ENCODE data around the gene SHC2.

GRCh38 chr19:383040-383439, 77.8 kb downstream of the SHC2 start:
- TF ChIP-seq CTCF (IDR thresholded peaks at IDR 0.05) (no peak), POLR2A (IDR thresholded peaks at IDR 0.05) (no peak)
